Peyer's patch (tissue), 4 donors: ENCODE results near the gene SV2B. TPM values are rescaled to one million over a fixed set of nuclear protein-coding genes. Genes with fewer than 3 reads are reported as not detected.

Experiments
- DNase-seq, 3 donors: peaks; one replicate each; pipeline ENCODE4 v3.0.0-alpha.2; 2017 to 2019
- H3K27ac ChIP-seq, 4 donors: fragments of 200-600 bp; sonication (generic); one replicate each; pipeline ENCODE4 v1.5.1; 2016 to 2019
- H3K27me3 ChIP-seq, 2 donors: fragments of 200-600 bp; sonication (generic); one replicate each; pipeline ENCODE4 v1.5.1; 2019
- H3K36me3 ChIP-seq, 3 donors: fragments of 200-600 bp; sonication (generic); one replicate each; pipeline ENCODE4 v1.5.1; 2016 to 2019
- H3K4me1 ChIP-seq, 4 donors: fragments of 200-600 bp; sonication (generic); one replicate each; pipeline ENCODE4 v1.5.1; 2016 to 2019
- H3K4me3 ChIP-seq, 4 donors: fragments of 200-600 bp; sonication (generic); 1 replicate in 3 of 4; 2 replicates in 1 of 4; pipeline ENCODE4 v1.5.1; 2016 to 2019; ENCODE audit warnings: mild to moderate bottlenecking in 1 of 4
- H3K9me3 ChIP-seq, 4 donors: fragments of 200-600 bp; sonication (generic); one replicate each; pipeline ENCODE4 v1.5.1; 2016 to 2019; ENCODE audit warnings: mild to moderate bottlenecking in 1 of 4
- CTCF ChIP-seq, 6 experiments: fragments of 450-650 bp in 4 of 6; fragments of 200-600 bp in 2 of 6; sonication (generic) in 1 of 6; IDR thresholded peaks; one replicate each; pipeline ENCODE4 v1.5.1; 2017 to 2019; ENCODE audit warnings: antibody characterized with exemption in 6 of 6, mild to moderate bottlenecking in 3 of 6, moderate library complexity in 1 of 6
- POLR2A ChIP-seq, 2 donors: fragments of 450-650 bp; IDR thresholded peaks; one replicate each; pipeline ENCODE4 v1.5.1; 2017; ENCODE audit warnings: antibody characterized with exemption in 2 of 2, mild to moderate bottlenecking in 2 of 2, moderate library complexity in 2 of 2
- total RNA-seq, 4 donors: library from RNA; depleted of rRNA; stranded (reverse); fragments of >200 nt; gene quantifications; one replicate each; pipeline ENCODE4 v1.1.0, GENCODE V29; 2016

SV2B gene
- total RNA-seq, 4 donors from 2014 or later = 0.18 to 2.5 (median 0.69) TPM

GRCh38 chr15:91271565-91272153 is 171.6 kb downstream of the SV2B start:
- H3K9me3 ChIP-seq = no peaks in the 10 kb centered on the region
- no peaks in the 10 kb centered on the region for H3K4me1 ChIP-seq
- peak in 2 of 3 donors; percentile 36 to 84 for DNase-seq
- H3K27ac ChIP-seq = no peak overlapping the region
- H3K27me3 ChIP-seq = no peaks in the 10 kb centered on the region
- H3K36me3 ChIP-seq = no peaks in the 10 kb centered on the region
- H3K4me3 ChIP-seq = no peak overlapping the region
- TF ChIP-seq POLR2A (IDR thresholded peaks at IDR 0.05) (no peak), CTCF (IDR thresholded peaks at IDR 0.05) (peak; percentile 35 to 80 (median 76))

- H3K27ac ChIP-seq = no peak overlapping the region
- no peak overlapping the region for H3K4me3 ChIP-seq
- TF ChIP-seq POLR2A (IDR thresholded peaks at IDR 0.05) (no peak), CTCF (IDR thresholded peaks at IDR 0.05) (no peak)
- no peaks in the 10 kb centered on the region for H3K4me1 ChIP-seq
- no peaks in the 10 kb centered on the region for H3K27me3 ChIP-seq
- DNase-seq = no peak
- no peaks in the 10 kb centered on the region for H3K36me3 ChIP-seq
- H3K9me3 ChIP-seq = no peaks in the 10 kb centered on the region
Observed at GRCh38 chr15:91275844-91276243, 175.8 kb downstream of the SV2B start.

- no peak for DNase-seq
- no peak overlapping the region for H3K27ac ChIP-seq
- TF ChIP-seq POLR2A (IDR thresholded peaks at IDR 0.05) (no peak), CTCF (IDR thresholded peaks at IDR 0.05) (no peak)
- H3K36me3 ChIP-seq = no peaks in the 10 kb centered on the region
- H3K9me3 ChIP-seq = no peaks in the 10 kb centered on the region
- no peaks in the 10 kb centered on the region for H3K27me3 ChIP-seq
- H3K4me1 ChIP-seq = no peaks in the 10 kb centered on the region
- no peak overlapping the region for H3K4me3 ChIP-seq
Observed at GRCh38 chr15:91278951-91279350, 178.9 kb downstream of the SV2B start.

- Histone ChIP-seq H3K27ac (no peak overlapping the region), H3K9me3 (no peaks in the 10 kb centered on the region), H3K4me1 (no peaks in the 10 kb centered on the region), H3K27me3 (no peaks in the 10 kb centered on the region), H3K4me3 (no peak overlapping the region), H3K36me3 (no peaks in the 10 kb centered on the region)
- no peak for DNase-seq
- no peak for TF ChIP-seq POLR2A (IDR thresholded peaks at IDR 0.05)
- TF ChIP-seq CTCF (IDR thresholded peaks at IDR 0.05) = no peak
Observed at GRCh38 chr15:91279486-91279885, 179.4 kb downstream of the SV2B start.

GRCh38 chr15:91281947-91282346 is 181.9 kb downstream of the SV2B start:
- Histone ChIP-seq H3K36me3 (no peaks in the 10 kb centered on the region), H3K27ac (no peak overlapping the region), H3K4me1 (no peaks in the 10 kb centered on the region), H3K4me3 (no peak overlapping the region), H3K9me3 (no peaks in the 10 kb centered on the region), H3K27me3 (no peaks in the 10 kb centered on the region)
- DNase-seq = no peak
- TF ChIP-seq CTCF (IDR thresholded peaks at IDR 0.05) (no peak), POLR2A (IDR thresholded peaks at IDR 0.05) (no peak)

GRCh38 chr15:91282486-91282885 is 182.4 kb downstream of the SV2B start:
- Histone ChIP-seq H3K4me3 (no peak overlapping the region), H3K36me3 (no peaks in the 10 kb centered on the region), H3K27me3 (no peaks in the 10 kb centered on the region), H3K4me1 (no peaks in the 10 kb centered on the region), H3K9me3 (no peaks in the 10 kb centered on the region), H3K27ac (no peak overlapping the region)
- no peak for DNase-seq
- TF ChIP-seq CTCF (IDR thresholded peaks at IDR 0.05) (no peak), POLR2A (IDR thresholded peaks at IDR 0.05) (no peak)
